Daoy (cell line): ENCODE data around the gene PPP2R3A. TPM values are rescaled to one million over a fixed set of nuclear protein-coding genes. Genes with fewer than 3 reads are reported as not detected.

Experiments
- DNase-seq: peaks from one replicate; pipeline ENCODE4 v3.0.0-alpha.2; 2015; ENCODE audit warnings: low read depth
- total RNA-seq: library from RNA; depleted of rRNA; stranded (reverse); fragments of >200 nt; shearing (Covaris generic); gene quantifications from 2 replicates; pipeline ENCODE4 v1.2.3, GENCODE V29; 2014

PPP2R3A gene
- total RNA-seq, 1 experiment from 2014 or later: 6.5 TPM

GRCh38 chr3:135973841-135974240 lies 8.3 kb downstream of the PPP2R3A start:
- no peak for DNase-seq

GRCh38 chr3:135975053-135975452 lies 9.5 kb downstream of the PPP2R3A start:
- no peak for DNase-seq

- DNase-seq: no peak
Measured at GRCh38 chr3:135975536-135975935, 10.0 kb downstream of the PPP2R3A start.

GRCh38 chr3:135980343-135980742 lies 14.8 kb downstream of the PPP2R3A start:
- no peak for DNase-seq

GRCh38 chr3:135981701-135982403 lies 16.3 kb downstream of the PPP2R3A start:
- DNase-seq: no peak

GRCh38 chr3:135982404-135982761 lies 16.9 kb downstream of the PPP2R3A start:
- DNase-seq: peak; percentile 10

GRCh38 chr3:135982922-135983581 lies 17.5 kb downstream of the PPP2R3A start:
- DNase-seq: peak; percentile 62

GRCh38 chr3:135987661-135988060 lies 22.1 kb downstream of the PPP2R3A start:
- DNase-seq: no peak

GRCh38 chr3:135989242-135989641 lies 23.7 kb downstream of the PPP2R3A start:
- DNase-seq: peak; percentile 14

GRCh38 chr3:135990903-135991302 lies 25.4 kb downstream of the PPP2R3A start:
- no peak for DNase-seq

GRCh38 chr3:135991621-135992020 lies 26.1 kb downstream of the PPP2R3A start:
- peak; percentile 39 for DNase-seq

GRCh38 chr3:135992072-135992471 lies 26.5 kb downstream of the PPP2R3A start:
- DNase-seq: peak; percentile 76

- DNase-seq: no peak
Measured at GRCh38 chr3:135994708-135995337, 29.3 kb downstream of the PPP2R3A start.

GRCh38 chr3:135995766-135996165 lies 30.2 kb downstream of the PPP2R3A start:
- DNase-seq: no peak

- DNase-seq: no peak
Measured at GRCh38 chr3:135997554-135998320, 32.2 kb downstream of the PPP2R3A start.

GRCh38 chr3:136008221-136008620 lies 42.7 kb downstream of the PPP2R3A start:
- no peak for DNase-seq

- DNase-seq: no peak
Measured at GRCh38 chr3:136008732-136009470, 43.4 kb downstream of the PPP2R3A start.

- no peak for DNase-seq
Measured at GRCh38 chr3:136018876-136019275, 53.3 kb downstream of the PPP2R3A start.

- no peak for DNase-seq
Measured at GRCh38 chr3:136021803-136022202, 56.3 kb downstream of the PPP2R3A start.

- no peak for DNase-seq
Measured at GRCh38 chr3:136022529-136023263, 57.2 kb downstream of the PPP2R3A start.
